Left ventricle myocardium inferior (tissue), 1 donor: ENCODE measurements around the gene KRT9. TPM values are rescaled to one million over a fixed set of nuclear protein-coding genes. Genes with fewer than 3 reads are reported as not detected.

ENCODE experiments used
- DNase-seq: peaks from one replicate; pipeline ENCODE4 v3.0.0-alpha.2; 2020
- H3K27ac ChIP-seq: fragments of 200-600 bp; replicated peaks from 2 replicates; pipeline ENCODE4 v1.8.0; 2021
- H3K27me3 ChIP-seq: fragments of 200-600 bp; 2 replicates; pipeline ENCODE4 v1.8.0; 2021; ENCODE audit warnings: low read depth
- H3K36me3 ChIP-seq: fragments of 200-600 bp; 2 replicates; pipeline ENCODE4 v1.8.0; 2021
- H3K4me1 ChIP-seq: fragments of 200-600 bp; 2 replicates; pipeline ENCODE4 v1.8.0; 2021
- H3K4me3 ChIP-seq: fragments of 200-600 bp; 2 replicates; pipeline ENCODE4 v1.8.0; 2021; ENCODE audit warnings: mild to moderate bottlenecking, moderate library complexity
- H3K9me3 ChIP-seq: fragments of 200-600 bp; replicated peaks from 2 replicates; pipeline ENCODE4 v1.8.0; 2021
- intact Hi-C: fragments of 100-400 bp; cut with micrococcal nuclease; formaldehyde crosslinking; loops from one replicate; pipeline ENCODE4 v1.11.0; 2022
- total RNA-seq: library from RNA; stranded (reverse); fragmentation: NEBNext Ultra II Directional; extraction: Animal tissue kit (Norgen Biotek cat#: 25700); gene quantifications from one replicate; pipeline ENCODE4 v1.2.1, GENCODE V29; 2021
- TF ChIP-seq, protein P1 (sequence below): fragments of 200-600 bp; IDR thresholded peaks from 2 replicates; pipeline ENCODE4 v1.8.0; 2021; ENCODE audit warnings: antibody characterized with exemption, mild to moderate bottlenecking, borderline replicate concordance
- donor health status: DM: no; HTN: yes; CAD: no; lungs with severe emphysema.

The KRT9 gene
- total RNA-seq, 1 donor from 2014 or later: not detected

DNA sequence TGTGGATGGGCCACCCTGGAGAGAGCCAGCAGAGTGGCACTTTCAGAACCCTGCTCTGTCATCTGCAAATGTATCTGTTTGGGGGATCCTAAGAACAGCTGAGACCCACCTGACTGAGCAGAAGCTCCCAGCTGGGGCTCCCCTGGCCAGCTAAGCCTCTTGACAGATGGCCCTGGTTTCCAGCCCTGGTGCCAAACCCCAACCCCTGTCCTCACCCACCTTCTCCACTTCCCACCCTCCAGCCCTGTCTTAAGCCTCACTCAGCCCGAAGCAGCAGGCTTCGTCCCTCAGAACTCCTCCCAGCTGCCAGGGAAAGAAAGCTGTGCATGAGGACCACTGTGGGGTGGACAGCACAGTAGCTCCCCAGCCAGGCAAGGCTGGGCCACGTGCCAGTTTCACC is 3.5 kb upstream of the KRT9 start:
- no peaks in the 10 kb centered on the region for H3K9me3 ChIP-seq
- TF ChIP-seq, protein P1, sequence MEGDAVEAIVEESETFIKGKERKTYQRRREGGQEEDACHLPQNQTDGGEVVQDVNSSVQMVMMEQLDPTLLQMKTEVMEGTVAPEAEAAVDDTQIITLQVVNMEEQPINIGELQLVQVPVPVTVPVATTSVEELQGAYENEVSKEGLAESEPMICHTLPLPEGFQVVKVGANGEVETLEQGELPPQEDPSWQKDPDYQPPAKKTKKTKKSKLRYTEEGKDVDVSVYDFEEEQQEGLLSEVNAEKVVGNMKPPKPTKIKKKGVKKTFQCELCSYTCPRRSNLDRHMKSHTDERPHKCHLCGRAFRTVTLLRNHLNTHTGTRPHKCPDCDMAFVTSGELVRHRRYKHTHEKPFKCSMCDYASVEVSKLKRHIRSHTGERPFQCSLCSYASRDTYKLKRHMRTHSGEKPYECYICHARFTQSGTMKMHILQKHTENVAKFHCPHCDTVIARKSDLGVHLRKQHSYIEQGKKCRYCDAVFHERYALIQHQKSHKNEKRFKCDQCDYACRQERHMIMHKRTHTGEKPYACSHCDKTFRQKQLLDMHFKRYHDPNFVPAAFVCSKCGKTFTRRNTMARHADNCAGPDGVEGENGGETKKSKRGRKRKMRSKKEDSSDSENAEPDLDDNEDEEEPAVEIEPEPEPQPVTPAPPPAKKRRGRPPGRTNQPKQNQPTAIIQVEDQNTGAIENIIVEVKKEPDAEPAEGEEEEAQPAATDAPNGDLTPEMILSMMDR: no peak
- no peak for DNase-seq
- H3K4me3 ChIP-seq: no peak overlapping the region
- no peaks in the 10 kb centered on the region for H3K36me3 ChIP-seq
- no peaks in the 10 kb centered on the region for H3K4me1 ChIP-seq
- no peak overlapping the region for H3K27ac ChIP-seq
- intact Hi-C loops: loop anchor here (10.0 kb wide), 1 partner anchor 69 kb away; no protein-coding TSS in a partner anchor
- peaks cover 92% of the 10 kb centered on the region for H3K27me3 ChIP-seq

DNA sequence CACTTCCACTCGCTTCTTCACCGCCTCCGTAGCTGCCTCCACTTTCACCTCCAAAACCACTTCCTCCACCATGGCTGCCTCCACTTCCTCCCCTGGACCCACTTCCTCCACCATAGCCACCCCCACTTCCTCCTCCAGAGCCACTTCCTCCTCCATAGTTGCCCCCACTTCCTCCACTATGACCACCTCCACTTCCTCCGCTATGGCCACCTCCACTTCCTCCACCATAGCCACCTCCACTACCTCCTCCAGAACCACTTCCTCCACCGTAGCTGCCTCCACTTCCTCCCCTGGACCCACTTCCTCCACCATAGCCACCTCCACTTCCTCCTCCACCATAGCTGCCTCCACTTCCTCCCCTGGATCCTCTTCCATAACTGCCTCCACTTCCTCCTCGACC is 4.5 kb downstream of the KRT9 start:
- no peaks in the 10 kb centered on the region for H3K9me3 ChIP-seq
- no peaks in the 10 kb centered on the region for H3K4me1 ChIP-seq
- H3K36me3 ChIP-seq: no peaks in the 10 kb centered on the region
- peaks cover 89% of the 10 kb centered on the region for H3K27me3 ChIP-seq
- H3K27ac ChIP-seq: no peak overlapping the region
- no peak overlapping the region for H3K4me3 ChIP-seq
- DNase-seq: no peak
- TF ChIP-seq, protein P1: no peak
- intact Hi-C loops: no loop called here

DNA sequence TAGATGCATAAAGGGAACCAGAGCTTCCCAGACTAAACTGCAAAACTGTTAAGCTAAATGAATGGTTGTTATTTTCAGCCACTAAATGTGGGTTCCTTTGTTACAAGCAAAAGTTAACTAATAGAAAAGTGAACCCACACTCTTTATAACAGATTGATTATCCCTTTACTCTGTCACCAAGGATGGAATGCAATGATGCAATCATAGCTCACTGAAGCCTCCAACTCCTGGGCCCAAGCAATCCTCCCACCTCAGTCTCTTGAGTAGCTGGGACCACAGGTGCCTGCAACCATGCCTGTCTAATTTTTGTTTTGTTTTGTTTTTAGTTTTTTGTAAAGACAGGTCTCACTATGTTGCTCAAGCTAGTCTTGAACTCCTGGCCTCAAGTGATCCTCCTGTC is 6.5 kb downstream of the KRT9 start:
- H3K27me3 ChIP-seq: peaks cover 95% of the 10 kb centered on the region
- H3K9me3 ChIP-seq: no peaks in the 10 kb centered on the region
- TF ChIP-seq, protein P1: no peak
- H3K4me1 ChIP-seq: no peaks in the 10 kb centered on the region
- H3K27ac ChIP-seq: no peak overlapping the region
- DNase-seq: no peak
- no peak overlapping the region for H3K4me3 ChIP-seq
- intact Hi-C loops: no loop called here
- H3K36me3 ChIP-seq: no peaks in the 10 kb centered on the region

DNA sequence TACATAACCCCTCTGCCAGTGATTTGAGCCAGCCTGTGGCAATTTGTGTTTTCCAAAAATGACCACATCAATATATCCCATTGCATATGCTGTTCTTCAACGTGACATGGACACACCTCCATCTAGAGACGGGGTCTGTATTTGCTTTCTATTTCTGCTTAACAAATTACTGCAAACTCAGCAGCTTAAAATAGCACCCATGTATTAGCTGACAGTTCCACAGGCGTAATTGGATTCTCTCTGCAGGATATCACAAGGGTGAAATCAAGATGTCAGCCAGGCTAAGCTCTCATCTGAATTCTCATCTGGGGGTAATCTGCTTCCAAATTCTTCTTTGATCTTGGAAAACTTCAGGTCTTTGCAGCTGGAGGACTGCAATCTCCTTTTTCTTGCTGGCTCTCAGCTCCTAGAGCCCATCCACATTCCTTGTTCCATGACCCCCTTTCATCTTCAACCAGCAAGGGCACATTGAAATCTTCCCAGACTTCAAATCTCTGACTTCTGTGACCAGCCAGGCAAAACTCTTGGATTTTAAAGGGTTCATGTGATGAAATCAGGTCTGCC is 8.2 kb downstream of the KRT9 start:
- Histone ChIP-seq H3K36me3 (no peaks in the 10 kb centered on the region), H3K4me1 (no peaks in the 10 kb centered on the region), H3K27me3 (peaks cover 99% of the 10 kb centered on the region), H3K4me3 (no peak overlapping the region), H3K9me3 (no peaks in the 10 kb centered on the region), H3K27ac (no peak overlapping the region)
- intact Hi-C loops: no loop called here
- TF ChIP-seq, protein P1: no peak
- no peak for DNase-seq

DNA sequence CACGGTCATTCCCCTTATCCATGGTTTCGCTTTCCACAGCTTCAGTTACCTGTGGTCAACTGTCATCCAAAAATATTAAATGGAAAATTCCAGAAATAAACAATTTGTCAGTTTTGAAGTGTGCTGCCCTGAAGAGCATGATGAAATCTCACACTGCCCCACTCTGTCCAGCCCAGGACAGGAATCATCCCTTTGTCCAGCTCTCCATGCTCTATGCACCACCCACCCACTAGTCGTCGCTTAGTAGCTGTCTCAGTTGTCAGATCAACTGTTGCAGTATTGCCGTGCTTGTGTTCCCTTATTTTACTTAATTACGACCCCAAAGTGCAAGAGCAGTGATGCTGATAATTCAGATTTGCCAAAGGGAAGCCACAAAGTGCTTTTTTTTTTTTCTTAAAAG is 10.3 kb downstream of the KRT9 start:
- peaks cover 100% of the 10 kb centered on the region for H3K27me3 ChIP-seq

More for the DNA sequence above, 10.3 kb downstream of the KRT9 start:
- TF ChIP-seq, protein P1: no peak
- no peak overlapping the region for H3K27ac ChIP-seq
- DNase-seq: no peak
- no peak overlapping the region for H3K4me3 ChIP-seq
- no peaks in the 10 kb centered on the region for H3K4me1 ChIP-seq
- H3K9me3 ChIP-seq: no peaks in the 10 kb centered on the region
- H3K36me3 ChIP-seq: no peaks in the 10 kb centered on the region
- intact Hi-C loops: no loop called here
